B cell (primary cell): ENCODE data around the gene CABLES1. TPM values are rescaled to one million over a fixed set of nuclear protein-coding genes. Genes with fewer than 3 reads are reported as not detected.
A peak's percentile ranks its signal among the peaks of the same experiment; 100 is the strongest.

Experiments used
- ATAC-seq: fragments of 200-7000 bp; cut with Tn5 transposase; one replicate; pipeline ENCODE4 v1.10.0; 2021; ENCODE audit warnings: low read depth, mild to moderate bottlenecking, moderate number of reproducible peaks, moderate library complexity
- CTCF ChIA-PET: fragments of 350-600 bp; sonication (Branson Sonifier 250); formaldehyde crosslinking; loops from one replicate; lab custom pipeline; 2021; ENCODE audit warnings: antibody characterized with exemption, inconsistent platforms; lab: Charles Lee
- POLR2A ChIA-PET: fragments of 350-600 bp; sonication (Branson Sonifier 250); formaldehyde crosslinking; loops from one replicate; lab custom pipeline; 2021; ENCODE audit warnings: antibody characterized with exemption; lab: Charles Lee
- DNase-seq: peaks from one replicate; pipeline ENCODE4 v3.0.0; 2013
- H2AFZ ChIP-seq: 2 replicates; pipeline ENCODE4 v1.6.1; 2012; ENCODE audit warnings: mild to moderate bottlenecking, low read depth, low read length; ENCODE audit not compliant: insufficient read depth, poor library complexity, severe bottlenecking
- H3K27ac ChIP-seq, 2 donors: 1 replicate in 1 of 2; 2 replicates in 1 of 2; pipeline ENCODE4 v1.5.1; 2012 to 2013; ENCODE audit warnings: low read length in 2 of 2, mild to moderate bottlenecking in 2 of 2, moderate library complexity in 1 of 2
- H3K27me3 ChIP-seq, 4 experiments: fragments of 200-600 bp in 1 of 4; sonication (generic) in 1 of 4; replicated peaks in 1 of 4; 1 replicate in 2 of 4; 2 replicates in 2 of 4; pipeline versions ENCODE4 v1.6.1 to v1.7.0; 2013 to 2016; ENCODE audit warnings: low read length in 3 of 4, mild to moderate bottlenecking in 2 of 4, mixed read lengths in 1 of 4, moderate library complexity in 1 of 4; ENCODE audit not compliant: insufficient read depth in 4 of 4, control insufficient read depth in 3 of 4; ENCODE audit errors: control extremely low read depth in 1 of 4
- H3K36me3 ChIP-seq, 2 experiments: replicated peaks in 1 of 2; 1 replicate in 1 of 2; 2 replicates in 1 of 2; pipeline versions ENCODE4 v1.6.1 to v1.7.1; 2013; ENCODE audit warnings: low read length in 1 of 2; ENCODE audit not compliant: insufficient read depth in 2 of 2, control insufficient read depth in 1 of 2; ENCODE audit errors: control extremely low read depth in 1 of 2, extremely low read depth in 1 of 2
- H3K4me1 ChIP-seq, 2 donors: fragments of 200-600 bp in 1 of 2; sonication (generic) in 1 of 2; 1 replicate in 1 of 2; 2 replicates in 1 of 2; pipeline versions ENCODE4 v1.5.1 to v1.6.1; 2013 to 2017; ENCODE audit warnings: low read length in 2 of 2; ENCODE audit not compliant: control insufficient read depth in 2 of 2, insufficient read depth in 2 of 2
- H3K4me2 ChIP-seq: replicated peaks from 2 replicates; pipeline ENCODE3; 2012; ENCODE audit warnings: mild to moderate bottlenecking, low read depth, low read length; ENCODE audit not compliant: poor library complexity, severe bottlenecking
- H3K4me3 ChIP-seq, 5 experiments: fragments of 200-600 bp in 1 of 5; sonication (generic) in 1 of 5; 1 replicate in 3 of 5; 2 replicates in 2 of 5; pipeline versions ENCODE4 v1.5.1 to v1.7.0; 2011 to 2016; ENCODE audit warnings: low read length in 4 of 5, mild to moderate bottlenecking in 4 of 5, low read depth in 2 of 5, control low read depth in 1 of 5, moderate library complexity in 1 of 5; ENCODE audit not compliant: insufficient read depth in 1 of 5; ENCODE audit errors: control extremely low read depth in 1 of 5, extremely low read depth in 1 of 5
- H3K79me2 ChIP-seq: fragments of 200-600 bp; sonication (generic); one replicate; pipeline ENCODE4 v1.6.0; 2016; ENCODE audit warnings: low read length; ENCODE audit not compliant: control insufficient read depth, insufficient read depth
- H3K9ac ChIP-seq: fragments of 200-600 bp; sonication (generic); 2 replicates; pipeline ENCODE4 v1.6.1; 2017; ENCODE audit warnings: mild to moderate bottlenecking, low read length, moderate library complexity
- H3K9me3 ChIP-seq, 3 donors: one replicate each; pipeline versions ENCODE4 v1.6.1 to v1.7.1; 2013; ENCODE audit warnings: low read length in 2 of 3; ENCODE audit not compliant: control insufficient read depth in 2 of 3, insufficient read depth in 1 of 3; ENCODE audit errors: control extremely low read depth in 1 of 3
- H4K20me1 ChIP-seq: 2 replicates; pipeline ENCODE4 v1.6.0; 2012; ENCODE audit warnings: mild to moderate bottlenecking, low read length; ENCODE audit not compliant: insufficient read depth, control insufficient read depth, poor library complexity, severe bottlenecking
- H3K27ac Mint-ChIP-seq: one replicate; pipeline ENCODE4 v1.8.0; 2021; ENCODE audit warnings: mixed read lengths
- H3K27me3 Mint-ChIP-seq: one replicate; pipeline ENCODE4 v1.8.0; 2021; ENCODE audit warnings: mixed read lengths
- H3K4me1 Mint-ChIP-seq: one replicate; pipeline ENCODE4 v1.8.0; 2021; ENCODE audit warnings: mixed read lengths
- H3K4me3 Mint-ChIP-seq: one replicate; pipeline ENCODE4 v1.8.0; 2021; ENCODE audit warnings: mixed read lengths
- H3K9me3 Mint-ChIP-seq: one replicate; pipeline ENCODE4 v1.8.0; 2022; ENCODE audit warnings: mixed read lengths; ENCODE audit not compliant: insufficient read depth
- CTCF ChIP-seq: fragments of 200-600 bp; IDR thresholded peaks from one replicate; pipeline ENCODE4 v1.8.0; 2022; ENCODE audit warnings: antibody characterized with exemption, mild to moderate bottlenecking
- EZH2 ChIP-seq: IDR thresholded peaks from 2 replicates; pipeline ENCODE4 v1.6.1; 2012; ENCODE audit warnings: borderline replicate concordance, low read depth, mild to moderate bottlenecking, moderate library complexity, low read length; ENCODE audit not compliant: insufficient read depth, poor library complexity, severe bottlenecking
- WGBS: methylation state at CpG from one replicate; pipeline ENCODE4 v1.1.5; 2013; ENCODE audit warnings: missing lambda C conversion rate; ENCODE audit not compliant: insufficient coverage; 5-methylcytosine and 5-hydroxymethylcytosine counted together
- intact Hi-C: fragments of 100-400 bp; cut with micrococcal nuclease; formaldehyde crosslinking; loops from one replicate; pipeline ENCODE4 v1.10.0; 2022
- polyA plus RNA-seq: library from polyadenylated mRNA; depleted of rRNA; stranded (reverse); fragments of >200 nt; gene quantifications from 2 replicates; pipeline ENCODE4 v1.2.3, GENCODE V29; 2012
- total RNA-seq, 2 donors: library from RNA; stranded (reverse); fragments of 120-200 nt in 1 of 2; gene quantifications; 1 replicate in 1 of 2; 2 replicates in 1 of 2; pipeline versions ENCODE4 v1.2.3 to v1.2.4, GENCODE V29; 2013 to 2022

CABLES1 gene
- total and polyA plus RNA-seq, 2 donors (not counting 1 experiment from before 2014, with no cell fraction given) = 0.30 to 56.3 TPM

- ATAC-seq (no peak), DNase-seq (no peak)
- intact Hi-C loops = loop anchor here (10.0 kb wide), 1 partner anchor 349 kb away; the partner anchor contains the start of gene NPC1
- peaks cover 0 to under 1% (median 0%) of the 10 kb centered on the region in 3 donors for H3K9me3 ChIP-seq
- Mint-ChIP-seq H3K27me3 (peaks cover 2% of the 10 kb centered on the region), H3K4me3 (no peak overlapping the region), H3K27ac (peak overlapping the region; percentile 13), H3K4me1 (peaks cover 38% of the 10 kb centered on the region), H3K9me3 (no peaks in the 10 kb centered on the region)
- no peaks in the 10 kb centered on the region for H3K36me3 ChIP-seq
- no peak overlapping the region for H3K4me2 ChIP-seq
- WGBS = 85% methylated on average over 6 of the region's 11 CpGs
- CTCF ChIA-PET = interaction anchor here (1.3 to 1.7 kb wide), 2 partner anchors 11 to 102 kb away, joined by 4 to 7 read pairs; no protein-coding TSS in a partner anchor
- H3K9ac ChIP-seq = no peak overlapping the region
- TF ChIP-seq EZH2 (no peak), CTCF (no peak)
- H3K27me3 ChIP-seq = peaks cover 0 to 12% (median 0%) of the 10 kb centered on the region in 4 experiments
- H2AFZ ChIP-seq = no peak overlapping the region
- no peaks in the 10 kb centered on the region for H4K20me1 ChIP-seq
- H3K4me3 ChIP-seq = no peak overlapping the region
- H3K79me2 ChIP-seq = no peaks in the 10 kb centered on the region
- POLR2A ChIA-PET = interaction anchor here (0.7 kb wide), 1 partner anchor 31 kb away, joined by 4 read pairs; no protein-coding TSS in a partner anchor
- no peak overlapping the region for H3K27ac ChIP-seq
- H3K4me1 ChIP-seq = peaks cover 28 to 33% of the 10 kb centered on the region in 2 donors
These were observed 100.6 kb downstream of the CABLES1 start for GRCh38 chr18:23235860-23236259.

GRCh38 chr18:23236876-23237468, 101.7 kb downstream of the CABLES1 start:
- no peak for TF ChIP-seq CTCF
- TF ChIP-seq EZH2 = no peak
- no peaks in the 10 kb centered on the region for H3K9me3 Mint-ChIP-seq
- no peaks in the 10 kb centered on the region for H4K20me1 ChIP-seq
- H3K4me3 Mint-ChIP-seq = no peak overlapping the region
- POLR2A ChIA-PET = interaction anchor here (0.6 to 1.0 kb wide), 2 partner anchors 9 to 23 kb away, joined by 3 to 12 read pairs; no protein-coding TSS in a partner anchor
- intact Hi-C loops = loop anchor here (10.0 kb wide), 1 partner anchor 348 kb away; the partner anchor contains the start of gene NPC1
- no peaks in the 10 kb centered on the region for H3K36me3 ChIP-seq
- ATAC-seq = no peak
- H3K4me1 ChIP-seq = peaks cover 20 to 22% of the 10 kb centered on the region in 2 donors
- no peak overlapping the region for H2AFZ ChIP-seq
- WGBS = 92% methylated on average over 13 of the region's 13 CpGs
- peaks cover 4% of the 10 kb centered on the region for H3K27me3 Mint-ChIP-seq
- H3K4me2 ChIP-seq = peak overlapping the region; percentile 82
- no peak overlapping the region for H3K27ac Mint-ChIP-seq
- H3K9ac ChIP-seq = peak overlapping the region; percentile 54
- no peak for DNase-seq
- H3K4me1 Mint-ChIP-seq = peaks cover 37% of the 10 kb centered on the region
- no peak overlapping the region for H3K4me3 ChIP-seq
- CTCF ChIA-PET = interaction anchor here (0.6 to 3.0 kb wide), 9 partner anchors 9 to 175 kb away, joined by 3 to 12 read pairs (median 7); no protein-coding TSS in a partner anchor
- peaks cover 0 to 9% (median 0%) of the 10 kb centered on the region in 4 experiments for H3K27me3 ChIP-seq
- H3K9me3 ChIP-seq = no peaks in the 10 kb centered on the region
- H3K27ac ChIP-seq = no peak overlapping the region
- no peaks in the 10 kb centered on the region for H3K79me2 ChIP-seq
